Neuron (in vitro differentiated cells): ENCODE data around the gene KPNA3.

Experiments used
- H2AFZ ChIP-seq: one replicate; pipeline ENCODE4 v1.6.1; 2013; ENCODE audit warnings: low read depth, mild to moderate bottlenecking, inconsistent platforms, low read length, moderate library complexity
- H3K27me3 ChIP-seq: one replicate; pipeline ENCODE4 v1.6.1; 2013; ENCODE audit warnings: low read length; ENCODE audit not compliant: insufficient read depth
- H3K36me3 ChIP-seq: one replicate; pipeline ENCODE4 v1.6.1; 2013; ENCODE audit warnings: low read length; ENCODE audit not compliant: insufficient read depth
- H3K4me1 ChIP-seq: one replicate; pipeline ENCODE4 v1.6.1; 2013; ENCODE audit warnings: low read length; ENCODE audit not compliant: insufficient read depth
- H3K4me3 ChIP-seq: 2 replicates; pipeline ENCODE4 v1.5.1; 2013; ENCODE audit warnings: mild to moderate bottlenecking, low read length, moderate library complexity
- H3K9me3 ChIP-seq: one replicate; pipeline ENCODE4 v1.6.1; 2013; ENCODE audit warnings: low read length

The KPNA3 gene

GRCh38 chr13:49676581-49677298, 115.7 kb downstream of the KPNA3 start:
- Histone ChIP-seq H3K27me3 (no peaks in the 10 kb centered on the region), H3K9me3 (peaks cover 19% of the 10 kb centered on the region), H3K36me3 (peaks cover 4% of the 10 kb centered on the region), H3K4me3 (no peak overlapping the region), H3K4me1 (no peaks in the 10 kb centered on the region), H2AFZ (no peak overlapping the region)

GRCh38 chr13:49670828-49671227, 121.7 kb downstream of the KPNA3 start:
- H3K27me3 ChIP-seq: no peaks in the 10 kb centered on the region
- peaks cover 6% of the 10 kb centered on the region for H3K9me3 ChIP-seq

GRCh38 chr13:49669735-49670309, 122.7 kb downstream of the KPNA3 start:
- Histone ChIP-seq H2AFZ (no peak overlapping the region), H3K9me3 (peaks cover 4% of the 10 kb centered on the region), H3K36me3 (peaks cover 19% of the 10 kb centered on the region), H3K4me1 (peaks cover 14% of the 10 kb centered on the region), H3K27me3 (no peaks in the 10 kb centered on the region), H3K4me3 (no peak overlapping the region)

More at GRCh38 chr13:49670828-49671227, 121.7 kb downstream of the KPNA3 start:
- peaks cover 16% of the 10 kb centered on the region for H3K36me3 ChIP-seq
- peaks cover 13% of the 10 kb centered on the region for H3K4me1 ChIP-seq
- H3K4me3 ChIP-seq: no peak overlapping the region
- H2AFZ ChIP-seq: no peak overlapping the region

GRCh38 chr13:49667773-49668172, 124.7 kb downstream of the KPNA3 start:
- Histone ChIP-seq H3K9me3 (no peaks in the 10 kb centered on the region), H3K4me1 (peaks cover 19% of the 10 kb centered on the region), H3K36me3 (peaks cover 25% of the 10 kb centered on the region), H2AFZ (no peak overlapping the region), H3K4me3 (no peak overlapping the region), H3K27me3 (no peaks in the 10 kb centered on the region)

GRCh38 chr13:49664606-49665005, 127.9 kb downstream of the KPNA3 start:
- peaks cover 37% of the 10 kb centered on the region for H3K36me3 ChIP-seq
- H3K27me3 ChIP-seq: no peaks in the 10 kb centered on the region
- no peak overlapping the region for H3K4me3 ChIP-seq
- no peak overlapping the region for H2AFZ ChIP-seq
- H3K9me3 ChIP-seq: no peaks in the 10 kb centered on the region
- H3K4me1 ChIP-seq: peaks cover 6% of the 10 kb centered on the region

- Histone ChIP-seq H2AFZ (no peak overlapping the region), H3K4me1 (peaks cover 12% of the 10 kb centered on the region), H3K4me3 (no peak overlapping the region), H3K9me3 (no peaks in the 10 kb centered on the region), H3K27me3 (no peaks in the 10 kb centered on the region), H3K36me3 (peaks cover 10% of the 10 kb centered on the region)
These were observed 135.2 kb downstream of the KPNA3 start for GRCh38 chr13:49657241-49657641.

- H3K9me3 ChIP-seq: no peaks in the 10 kb centered on the region
- H3K4me3 ChIP-seq: no peak overlapping the region
- H2AFZ ChIP-seq: no peak overlapping the region
- H3K4me1 ChIP-seq: peaks cover 12% of the 10 kb centered on the region
- no peaks in the 10 kb centered on the region for H3K27me3 ChIP-seq
- H3K36me3 ChIP-seq: peaks cover 3% of the 10 kb centered on the region
These were observed 136.6 kb downstream of the KPNA3 start for GRCh38 chr13:49655906-49656305.

- Histone ChIP-seq H3K36me3 (no peaks in the 10 kb centered on the region), H3K4me3 (no peak overlapping the region), H2AFZ (no peak overlapping the region), H3K9me3 (no peaks in the 10 kb centered on the region), H3K27me3 (no peaks in the 10 kb centered on the region), H3K4me1 (peaks cover 12% of the 10 kb centered on the region)
These were observed 138.5 kb downstream of the KPNA3 start for GRCh38 chr13:49654011-49654410.

- H3K27me3 ChIP-seq: no peaks in the 10 kb centered on the region
- H3K4me1 ChIP-seq: peaks cover 12% of the 10 kb centered on the region
- H3K36me3 ChIP-seq: no peaks in the 10 kb centered on the region
- no peak overlapping the region for H2AFZ ChIP-seq
- no peak overlapping the region for H3K4me3 ChIP-seq
- H3K9me3 ChIP-seq: no peaks in the 10 kb centered on the region
These were observed 139.0 kb downstream of the KPNA3 start for GRCh38 chr13:49653478-49653877.

- H3K4me1 ChIP-seq: peaks cover 12% of the 10 kb centered on the region
- no peak overlapping the region for H2AFZ ChIP-seq
- no peaks in the 10 kb centered on the region for H3K9me3 ChIP-seq
- H3K27me3 ChIP-seq: no peaks in the 10 kb centered on the region
- H3K36me3 ChIP-seq: no peaks in the 10 kb centered on the region
- no peak overlapping the region for H3K4me3 ChIP-seq
These were observed 139.9 kb downstream of the KPNA3 start for GRCh38 chr13:49652355-49653305.

GRCh38 chr13:49651570-49652354, 140.7 kb downstream of the KPNA3 start:
- no peaks in the 10 kb centered on the region for H3K27me3 ChIP-seq
- peaks cover 12% of the 10 kb centered on the region for H3K4me1 ChIP-seq
- H3K9me3 ChIP-seq: no peaks in the 10 kb centered on the region
- no peak overlapping the region for H2AFZ ChIP-seq
- no peaks in the 10 kb centered on the region for H3K36me3 ChIP-seq
- H3K4me3 ChIP-seq: no peak overlapping the region

- Histone ChIP-seq H3K36me3 (no peaks in the 10 kb centered on the region), H3K4me1 (no peaks in the 10 kb centered on the region), H2AFZ (no peak overlapping the region), H3K4me3 (no peak overlapping the region), H3K27me3 (no peaks in the 10 kb centered on the region), H3K9me3 (no peaks in the 10 kb centered on the region)
These were observed 142.5 kb downstream of the KPNA3 start for GRCh38 chr13:49649963-49650312.
